Activated T-cell treated with anti-CD3 and anti-CD28 coated beads for 24 hours (primary cell): Measurements from ENCODE around the gene ANKMY1.
"Not testable (repeated sequence)": the region's sequence is repeated elsewhere in the genome, so short reads cannot be mapped to it uniquely, and the experiment has no call there.

Source experiments
- DNase-seq: peaks from one replicate; pipeline ENCODE4 v3.0.0-alpha.2; 2020; ENCODE audit warnings: low read depth

The ANKMY1 gene

DNA sequence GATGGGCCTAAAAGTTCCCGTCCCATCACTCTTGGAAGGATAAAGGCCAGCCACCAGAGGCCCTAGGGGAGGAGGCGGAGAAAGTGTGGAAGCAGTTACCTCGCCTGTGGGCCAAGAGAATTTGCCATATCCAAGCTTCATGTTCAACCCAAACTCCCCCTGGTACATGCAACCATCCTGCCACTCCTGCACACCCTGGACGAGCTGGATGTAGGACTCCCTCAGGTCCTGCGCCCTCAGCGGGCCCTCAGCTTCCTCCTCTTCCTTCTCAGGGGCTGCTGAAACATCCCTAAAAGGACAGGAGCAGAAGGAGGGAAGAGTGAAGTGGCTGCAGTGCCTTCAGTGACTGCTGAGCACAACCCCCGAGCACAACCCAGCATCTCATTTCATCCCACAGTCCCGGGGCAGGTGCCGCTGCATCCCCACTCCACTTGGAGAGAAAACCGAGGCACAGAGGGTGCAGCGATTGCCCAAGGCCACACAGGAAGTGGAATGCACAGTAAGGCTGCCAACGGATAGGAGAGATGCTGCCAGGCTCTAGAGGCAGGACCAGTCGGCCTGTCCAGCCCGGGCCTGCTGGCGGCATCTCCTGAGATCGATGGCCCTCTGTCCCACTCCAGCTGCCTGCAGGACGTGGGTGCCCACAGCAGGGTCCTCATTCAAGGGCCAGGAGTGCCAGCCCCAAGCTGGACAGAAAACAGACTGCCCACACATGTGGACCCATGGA, 2.9 kb downstream of the ANKMY1 start:
- no peak for DNase-seq

DNA sequence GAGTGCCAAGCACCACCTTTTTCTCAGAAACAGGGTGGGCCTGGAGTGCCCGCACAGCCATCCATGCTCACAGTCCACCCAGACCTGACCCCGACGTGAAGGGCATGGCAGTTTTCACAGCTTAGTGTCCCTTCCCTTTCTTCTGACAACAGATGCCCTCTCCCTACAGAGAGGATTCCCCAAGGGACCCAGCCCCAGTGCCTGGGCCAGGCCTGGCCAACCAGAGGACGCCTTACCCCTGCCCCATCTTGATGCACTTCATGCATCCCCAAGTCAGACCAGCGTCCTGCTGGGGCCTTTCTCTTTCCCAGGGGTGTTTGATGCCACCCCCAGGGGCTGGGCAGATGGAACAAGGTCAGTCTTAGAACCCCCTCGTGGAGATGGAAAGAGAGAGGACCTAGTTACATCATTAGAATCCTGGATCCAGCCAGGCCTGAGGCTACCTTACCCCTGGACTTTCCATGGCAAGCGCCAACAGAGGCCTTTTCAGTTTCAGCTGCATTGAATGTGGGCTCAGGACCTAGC, 3.8 kb downstream of the ANKMY1 start:
- no peak for DNase-seq

DNA sequence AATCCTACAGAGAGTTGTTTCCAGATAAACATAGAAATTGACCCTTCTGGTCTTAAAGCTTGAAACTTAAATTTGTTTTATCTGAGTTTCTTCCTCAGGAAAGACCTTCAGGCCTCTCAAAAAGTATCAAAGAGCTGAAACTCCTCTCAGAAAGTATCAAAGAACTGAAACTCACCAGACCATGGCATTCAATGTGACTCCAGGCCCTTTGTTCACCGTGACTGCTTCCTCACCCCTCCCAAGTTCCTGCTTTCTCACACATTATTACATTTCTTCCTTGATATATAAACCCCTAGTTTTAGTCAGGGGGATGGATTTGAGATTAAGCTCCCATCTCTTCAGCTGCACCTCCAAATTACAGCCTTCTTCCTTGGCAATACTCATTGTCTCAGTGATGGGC, 6.0 kb downstream of the ANKMY1 start:
- no peak for DNase-seq

DNA sequence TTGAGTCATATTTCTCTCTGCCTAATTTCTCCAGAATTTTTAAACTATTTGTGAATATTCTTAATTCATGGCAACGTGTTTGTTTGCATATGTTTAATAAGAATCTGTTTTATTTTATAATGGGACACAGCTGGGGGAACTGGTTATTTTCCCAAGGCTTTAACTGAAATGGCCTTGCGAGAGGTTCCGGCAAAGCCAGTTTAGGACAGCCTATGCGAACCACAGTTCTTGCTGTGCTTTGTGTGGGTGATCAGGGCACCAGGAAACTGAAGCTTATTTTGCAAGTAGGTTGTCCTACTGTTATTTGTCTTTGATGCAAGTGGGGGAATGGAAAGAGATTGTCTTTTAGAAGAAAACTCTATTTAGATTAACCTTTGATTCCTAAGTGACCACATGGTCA, 6.5 kb downstream of the ANKMY1 start:
- DNase-seq: no peak

DNA sequence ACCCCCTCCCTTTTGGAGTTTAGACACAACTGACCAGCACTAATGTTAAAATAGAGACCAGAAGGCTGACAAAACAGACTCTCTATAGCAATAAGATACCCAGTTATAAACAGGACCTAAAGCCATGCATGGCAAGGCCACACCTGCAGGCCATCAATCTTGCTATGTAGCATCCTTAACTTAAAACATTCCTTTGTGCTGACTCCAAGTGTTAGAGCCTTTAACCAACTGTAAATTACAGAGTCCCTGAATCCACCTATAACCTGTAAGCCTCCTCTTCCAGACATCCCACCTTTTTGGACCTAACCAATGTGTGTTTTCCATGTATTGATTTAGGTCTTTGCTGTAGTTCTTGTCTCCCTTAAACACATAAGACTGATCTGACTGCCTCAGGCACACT, 17.9 kb downstream of the ANKMY1 start:
- DNase-seq: no peak

DNA sequence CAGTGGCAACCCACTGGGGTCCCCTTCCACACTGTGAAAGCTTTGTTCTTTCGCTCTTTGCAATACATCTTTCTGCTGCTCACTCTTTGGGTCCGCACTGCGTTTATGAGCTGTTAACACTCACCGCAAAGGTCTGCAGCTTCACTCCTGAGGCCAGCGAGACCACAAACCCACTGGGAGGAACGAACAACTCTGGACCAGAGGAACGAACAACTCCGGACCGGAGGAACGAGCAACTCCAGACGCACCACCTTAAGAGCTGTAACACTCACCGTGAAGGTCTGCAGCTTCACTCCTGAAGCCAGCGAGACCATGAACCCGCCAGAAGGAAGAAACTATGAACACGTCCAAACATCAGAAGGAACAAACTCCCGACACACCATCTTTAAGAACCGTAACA, 18.7 kb downstream of the ANKMY1 start:
- not testable (repeated sequence) for DNase-seq

DNA sequence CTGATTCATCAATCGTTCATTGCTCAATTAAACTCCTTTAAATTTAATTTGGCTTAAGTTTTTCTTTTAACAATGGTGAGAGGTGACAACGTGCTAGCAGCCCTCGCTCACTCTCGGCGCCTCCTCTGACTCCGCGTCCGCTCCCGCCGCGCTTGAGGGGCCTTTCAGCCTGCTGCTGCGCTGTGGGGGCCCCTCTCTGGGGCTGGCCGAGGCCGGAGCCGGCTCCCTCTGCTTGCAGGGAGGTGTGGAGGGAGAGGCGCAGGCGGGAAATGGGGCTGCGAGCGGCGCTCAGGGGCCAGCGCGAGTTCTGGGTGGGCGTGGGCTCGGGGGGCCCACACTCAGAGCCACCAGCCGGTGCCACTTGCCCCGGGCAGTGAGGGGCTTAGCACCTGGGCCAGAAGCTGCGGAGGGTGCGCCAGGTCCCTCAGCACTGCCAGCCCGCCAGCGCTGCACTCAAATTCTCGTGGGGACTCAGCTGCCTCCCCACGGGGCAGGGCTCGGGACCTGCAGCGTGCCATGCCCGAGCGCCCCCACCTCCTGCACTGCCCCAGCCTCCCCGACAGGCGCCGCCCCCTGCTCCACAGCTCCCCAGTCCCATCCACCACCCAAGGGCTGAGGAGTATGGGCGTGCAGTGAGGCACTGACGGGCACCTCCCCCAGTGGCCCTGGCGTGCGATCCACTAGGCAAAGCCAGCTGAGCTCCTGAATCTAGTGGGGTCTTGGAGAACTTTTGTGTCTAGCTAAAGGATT, 19.6 kb downstream of the ANKMY1 start:
- no peak for DNase-seq

DNA sequence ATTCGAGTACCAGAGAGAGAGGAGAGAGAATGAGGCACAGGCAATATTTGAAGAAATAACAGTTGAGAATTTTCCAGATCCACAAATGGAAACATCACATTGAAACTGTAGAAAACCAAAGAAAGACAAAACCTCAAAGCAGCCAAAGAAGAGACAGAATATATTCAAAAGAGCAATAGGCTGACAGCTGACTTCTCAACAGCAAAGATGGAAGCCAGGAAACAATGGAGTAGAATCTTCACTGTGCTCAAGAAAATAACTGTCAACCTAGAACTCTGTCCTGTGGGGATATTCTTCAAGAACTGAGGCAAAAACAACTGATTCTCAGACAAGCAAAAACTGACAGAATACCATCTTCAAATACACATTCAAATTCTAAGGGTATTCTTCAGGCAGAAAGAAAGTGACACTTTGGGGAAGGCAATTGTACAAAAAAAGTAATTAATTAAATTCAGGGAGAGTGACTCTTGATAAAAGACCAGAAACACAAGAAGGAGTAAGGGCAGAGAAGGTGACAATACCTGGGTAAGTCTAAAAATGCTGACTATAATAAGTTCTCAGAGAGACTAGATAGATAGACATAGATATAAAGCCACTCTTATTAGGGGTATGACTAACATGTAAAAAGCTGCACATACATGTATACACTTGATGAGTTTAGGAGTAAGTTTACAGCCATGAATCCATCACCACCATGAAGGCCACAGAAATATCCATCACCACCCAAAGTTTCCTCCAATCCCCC, 25.6 kb downstream of the ANKMY1 start:
- DNase-seq: no peak

DNA sequence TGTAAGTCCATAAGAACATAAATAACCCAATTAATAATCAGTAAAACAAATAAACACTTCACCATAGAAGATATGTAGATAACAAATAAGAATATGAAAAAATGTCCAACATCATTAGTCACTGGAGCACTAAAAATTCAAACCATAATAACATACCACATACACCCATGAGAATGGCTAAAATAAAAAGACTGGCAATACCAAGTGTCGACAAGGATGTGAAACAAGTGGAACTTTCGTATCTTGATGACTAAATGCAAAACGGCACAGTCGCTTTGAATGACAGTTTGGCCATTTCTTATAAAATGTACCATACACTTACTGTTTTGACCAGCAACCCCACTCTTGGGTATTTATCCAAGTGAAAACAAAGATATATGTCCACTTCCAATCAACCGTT, 26.8 kb downstream of the ANKMY1 start:
- no peak for DNase-seq

DNA sequence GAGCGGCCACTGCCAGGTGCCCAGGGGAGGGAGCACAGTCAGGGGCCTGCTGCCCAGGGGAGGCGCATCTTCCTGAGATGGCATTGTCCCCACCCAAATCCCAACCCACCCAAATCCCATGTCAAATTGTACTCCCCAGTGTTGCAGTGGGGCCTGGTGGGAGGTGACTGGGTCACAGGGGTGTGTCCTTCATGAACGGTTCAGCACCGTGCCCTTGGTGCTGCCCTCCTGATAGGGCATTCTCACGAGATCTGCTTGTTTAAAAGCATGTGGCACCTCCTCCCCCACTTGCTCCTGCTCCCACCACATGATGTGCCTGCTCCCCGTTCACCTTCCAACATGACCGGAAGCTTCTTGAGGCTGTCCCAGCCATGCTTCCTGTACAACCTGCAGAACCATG, 27.6 kb downstream of the ANKMY1 start:
- DNase-seq: no peak

DNA sequence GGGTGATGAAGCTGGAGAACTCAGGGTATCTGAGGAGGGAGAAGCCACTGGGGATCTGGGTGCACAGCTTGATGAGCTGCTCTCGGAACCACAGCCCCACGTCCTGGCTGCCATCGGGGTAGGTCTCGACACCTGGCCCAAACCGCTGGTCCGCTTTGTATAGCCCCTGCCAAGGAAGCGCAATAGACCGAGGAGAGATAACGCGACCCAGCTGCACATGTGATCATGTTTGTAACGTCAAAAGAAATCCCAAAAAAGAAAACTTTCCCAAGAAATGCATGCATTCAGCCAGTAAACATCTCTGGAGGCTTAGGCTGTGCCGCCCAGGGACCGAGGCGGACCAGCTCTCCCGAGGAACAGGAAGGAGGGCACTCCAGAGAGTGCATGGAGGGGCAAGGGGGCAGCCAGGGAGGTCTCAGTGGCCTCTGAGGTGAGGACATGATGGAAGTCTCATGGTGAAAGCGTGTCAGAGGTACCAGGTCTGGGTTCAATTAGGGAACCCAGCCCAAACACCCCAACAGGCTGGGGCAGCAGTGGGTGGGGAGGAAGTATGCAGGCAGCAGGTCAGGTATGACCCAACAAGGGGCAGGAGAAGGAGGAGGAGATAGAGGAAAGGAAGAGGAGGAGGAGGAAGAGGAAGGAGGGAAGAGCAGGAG, 28.3 kb downstream of the ANKMY1 start:
- no peak for DNase-seq

DNA sequence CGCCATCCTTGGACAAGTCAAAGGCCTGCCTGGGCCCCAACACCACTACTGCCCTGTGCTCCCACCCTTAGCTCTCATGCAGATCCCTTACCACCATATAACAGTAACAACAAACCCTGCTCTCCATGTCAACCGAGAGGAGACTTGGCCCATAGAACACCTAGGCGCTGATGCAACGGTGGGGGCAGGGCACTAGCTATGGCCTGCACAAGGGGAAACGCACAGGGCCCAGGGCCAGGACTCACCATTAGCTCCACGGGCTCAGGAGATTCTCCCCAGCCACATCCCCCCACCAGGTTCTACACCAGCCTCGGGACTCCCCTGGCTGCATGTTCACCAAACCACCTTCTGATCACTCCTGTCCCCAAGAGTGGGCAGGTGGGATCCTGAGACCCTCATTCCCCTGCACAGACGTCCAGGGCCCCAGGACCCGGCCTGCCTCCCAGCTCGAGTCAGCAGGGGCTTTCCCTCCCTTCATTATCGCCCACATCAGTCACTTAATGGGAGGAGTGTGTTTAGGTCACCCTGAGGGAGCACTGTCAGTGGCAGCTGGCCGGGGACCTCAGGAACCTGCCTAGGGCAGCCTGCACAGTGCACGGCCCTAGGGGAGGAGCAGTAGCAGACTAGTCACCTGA, 29.3 kb downstream of the ANKMY1 start:
- no peak for DNase-seq

DNA sequence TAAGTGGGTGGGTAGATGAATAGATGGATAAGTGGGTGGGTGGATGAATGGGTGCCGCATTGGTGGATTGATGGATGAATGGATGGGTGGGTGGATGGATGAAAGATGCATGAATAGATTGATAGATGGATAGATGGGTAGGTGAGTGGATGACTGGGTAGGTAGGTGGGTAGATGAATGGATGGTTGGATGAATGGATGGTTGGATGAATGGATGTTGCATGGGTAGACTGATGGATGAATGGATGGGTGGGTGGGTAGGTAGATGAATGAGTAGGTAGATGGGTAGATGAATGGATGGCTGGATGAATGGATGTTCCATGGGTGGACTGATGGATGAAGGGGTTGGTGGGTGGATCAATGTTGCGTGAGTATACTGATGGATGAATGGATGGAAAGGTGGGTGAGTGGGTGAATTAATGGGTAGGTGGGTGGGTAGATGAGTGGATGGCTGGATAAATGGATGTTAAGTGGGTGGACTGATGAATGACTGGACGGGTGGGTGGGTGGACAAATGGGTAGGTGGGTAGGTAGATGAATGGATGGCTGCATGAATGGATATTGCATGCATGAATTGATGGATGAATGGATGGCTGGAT, 30.5 kb downstream of the ANKMY1 start:
- no peak for DNase-seq

DNA sequence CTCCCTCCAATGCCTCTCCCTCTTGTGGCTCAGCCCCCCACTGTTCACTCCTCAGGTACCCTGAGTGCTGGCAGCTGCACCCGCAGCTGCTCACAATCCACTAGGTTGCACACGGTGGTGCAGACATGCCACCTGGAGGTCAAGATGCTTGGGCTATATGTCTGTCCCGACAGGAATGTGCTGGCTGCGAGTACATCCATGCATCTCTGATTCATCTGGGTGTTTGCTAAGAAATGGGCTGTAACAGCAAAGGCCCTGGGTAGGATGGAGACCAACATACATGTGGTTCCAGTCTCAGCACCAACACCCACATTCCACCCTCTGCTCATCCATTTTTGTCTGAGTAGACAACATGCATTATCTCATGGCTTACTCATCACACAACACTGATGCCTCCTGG, 31.3 kb downstream of the ANKMY1 start:
- DNase-seq: no peak

DNA sequence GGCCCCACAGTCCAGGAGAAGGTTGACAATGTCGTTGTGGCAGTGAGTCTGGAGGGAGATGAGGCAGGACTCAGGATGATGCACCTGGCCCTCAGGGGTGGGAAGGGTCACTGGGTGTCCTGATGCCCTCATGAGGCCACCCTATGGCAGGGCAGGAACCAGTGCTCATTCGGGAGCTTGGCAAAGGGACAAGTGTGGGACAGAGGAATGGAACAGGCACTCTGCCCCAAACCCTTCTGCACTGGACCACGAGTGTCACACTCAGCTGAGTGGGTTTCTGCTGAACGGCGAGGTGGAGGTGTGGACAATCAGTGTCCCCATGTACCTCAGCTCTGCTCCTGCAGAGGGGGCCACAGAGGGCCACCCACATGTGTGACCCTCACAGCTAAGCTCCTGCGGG, 32.0 kb downstream of the ANKMY1 start:
- DNase-seq: no peak

DNA sequence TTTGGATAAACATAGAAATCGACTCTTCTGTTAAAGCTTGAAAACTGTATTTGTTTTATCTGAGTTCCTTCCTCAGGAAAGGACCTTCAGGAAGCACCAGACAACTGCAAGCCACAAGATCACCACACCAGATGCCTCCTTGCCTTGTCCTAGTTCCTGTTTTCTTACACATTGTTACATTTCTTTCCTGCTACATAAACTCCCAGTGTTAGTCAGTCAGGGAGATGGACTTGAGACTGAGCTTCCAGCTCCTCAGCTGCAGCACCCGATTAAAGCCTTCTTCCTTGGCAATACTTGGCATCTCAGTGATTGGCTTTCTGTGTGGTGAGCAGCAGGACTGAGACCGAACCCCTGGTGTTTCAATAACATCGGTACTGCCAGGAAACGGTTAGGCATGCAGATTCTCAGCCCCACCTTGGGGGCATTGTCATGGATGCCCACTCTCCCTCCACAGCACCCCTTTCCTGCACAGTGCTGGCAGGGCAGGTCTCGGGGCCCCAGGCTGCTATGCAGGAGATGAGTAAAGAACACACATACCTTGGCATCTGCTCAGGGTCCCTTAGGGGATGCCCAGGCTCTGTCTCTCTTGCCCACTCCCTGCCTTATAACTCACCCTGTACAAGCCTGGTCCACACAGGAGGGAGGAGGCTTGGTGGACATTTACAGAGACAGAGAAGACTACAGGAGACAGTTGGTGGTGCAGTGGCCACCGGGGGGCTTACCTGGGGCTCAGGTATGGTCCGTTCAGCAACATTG, 32.6 kb downstream of the ANKMY1 start:
- DNase-seq: no peak

DNA sequence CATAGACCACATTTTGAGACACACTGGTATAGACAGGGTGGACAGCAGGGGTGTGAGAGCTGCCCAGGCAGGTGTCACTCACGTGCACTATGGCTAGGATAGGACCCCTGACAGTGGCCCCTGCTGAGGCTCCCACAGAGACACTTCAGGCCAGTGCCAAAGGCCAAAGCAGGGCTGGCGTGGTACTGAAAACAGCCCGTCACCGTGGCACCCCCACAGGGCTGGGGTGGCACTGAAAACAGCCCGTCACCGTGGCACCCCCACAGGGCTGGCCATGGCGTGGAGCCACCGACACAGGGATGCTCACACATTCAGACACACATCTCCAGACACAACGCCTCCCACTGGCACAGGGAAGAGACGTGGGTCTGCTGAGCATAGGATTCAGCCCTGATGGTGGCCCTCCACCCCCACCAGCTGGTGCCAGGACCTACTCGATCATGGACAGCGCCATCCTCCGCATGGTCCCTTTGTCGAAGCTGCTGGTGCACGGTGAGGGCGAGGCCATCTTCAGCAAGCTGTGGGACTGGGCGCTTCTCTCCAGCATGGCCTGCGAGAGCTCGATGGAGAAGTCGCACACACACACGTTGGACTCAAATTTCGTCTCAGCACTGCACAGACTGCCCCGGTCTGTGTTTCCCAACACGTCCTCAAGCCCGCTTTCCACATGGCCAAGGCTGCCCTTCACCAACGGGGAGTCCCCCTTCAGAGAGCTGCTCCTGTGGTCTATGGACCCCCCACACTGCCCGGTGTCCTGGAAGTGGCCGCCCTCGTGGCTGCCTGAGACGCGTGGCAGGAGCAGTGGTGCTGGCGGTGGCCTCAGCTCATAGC, 34.1 kb downstream of the ANKMY1 start:
- no peak for DNase-seq

DNA sequence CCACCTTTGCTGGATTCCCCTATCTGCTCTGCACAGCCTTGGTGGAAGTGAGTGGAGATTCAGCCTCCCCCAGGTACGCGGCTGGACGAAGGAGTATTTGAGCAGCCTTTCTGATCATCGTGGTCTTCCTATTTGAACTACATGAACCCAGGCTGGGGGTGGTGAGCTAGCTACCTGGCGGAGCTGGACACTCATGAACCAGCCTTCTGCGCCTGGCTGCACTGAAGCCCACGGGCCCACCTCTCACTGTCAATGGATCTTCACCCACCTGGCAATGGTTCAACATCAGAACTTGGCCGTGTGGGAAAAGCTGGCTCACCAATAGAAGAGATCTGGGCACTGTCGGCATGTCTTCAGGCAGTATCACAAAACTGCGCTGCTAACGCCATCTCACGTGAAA, 35.4 kb downstream of the ANKMY1 start:
- no peak for DNase-seq

DNA sequence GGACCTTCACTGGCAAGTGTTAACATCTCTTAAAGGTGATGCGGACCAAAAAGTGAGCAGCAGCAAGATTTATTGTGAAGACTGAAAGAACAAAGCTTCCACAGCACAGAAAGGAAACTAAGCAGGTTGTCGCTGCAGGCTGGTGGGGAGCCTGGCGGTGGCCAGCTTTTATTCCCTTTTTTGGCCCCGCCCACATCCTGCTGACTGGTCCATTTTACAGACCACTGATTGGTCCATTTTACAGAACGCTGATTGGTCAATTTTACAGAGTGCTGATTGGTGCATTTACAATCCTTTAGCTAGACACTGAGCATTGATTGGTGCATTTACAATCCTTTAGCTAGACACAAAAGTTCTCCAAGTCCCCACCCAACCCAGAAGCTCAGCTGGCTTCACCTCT, 35.9 kb downstream of the ANKMY1 start:
- DNase-seq: not testable (repeated sequence)

DNA sequence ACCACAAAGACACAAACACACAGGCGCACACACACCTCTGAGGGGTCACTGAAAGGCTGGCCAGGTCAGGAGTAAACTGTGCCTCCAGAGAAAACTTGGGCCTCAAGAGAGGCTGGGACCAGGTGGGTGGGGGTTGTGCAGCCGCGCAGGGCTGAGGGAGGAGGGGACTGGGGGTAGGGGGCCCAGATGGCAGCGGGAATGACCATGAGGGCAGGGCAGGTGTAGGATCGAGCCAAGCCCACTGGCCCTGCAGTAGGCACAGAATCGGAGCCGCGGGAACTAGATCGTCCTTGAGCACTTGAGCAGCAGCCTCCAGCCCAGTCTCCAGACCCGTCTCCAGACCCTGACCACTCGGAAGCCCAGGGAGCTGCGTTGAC, 36.8 kb downstream of the ANKMY1 start:
- DNase-seq: no peak
